Activated naive CD4-positive, alpha-beta T cell treated with anti-CD3 and anti-CD28 coated beads, Interleukin-2, amount 10 ng/mL, durations not matched to agents 7 days and 5 days (primary cell): Measurements from ENCODE around the gene STK40.
A peak's percentile ranks its signal among the peaks of the same experiment; 100 is the strongest.

Source experiments
- CTCF ChIA-PET: fragments of 350-600 bp; sonication (Branson Sonifier 250); formaldehyde crosslinking; loops from one replicate; lab custom pipeline; 2021; ENCODE audit warnings: antibody characterized with exemption; lab: Charles Lee
- DNase-seq: peaks from one replicate; pipeline ENCODE4 v3.0.0-alpha.2; 2020
- H3K27ac Mint-ChIP-seq: one replicate; pipeline ENCODE4 v1.8.0; 2021; ENCODE audit warnings: mild to moderate bottlenecking, moderate library complexity, mixed read lengths
- H3K27me3 Mint-ChIP-seq: one replicate; pipeline ENCODE4 v1.8.0; 2021; ENCODE audit warnings: mild to moderate bottlenecking, mixed read lengths
- H3K36me3 Mint-ChIP-seq: one replicate; pipeline ENCODE4 v1.8.0; 2021; ENCODE audit warnings: mixed read lengths
- H3K4me1 Mint-ChIP-seq: one replicate; pipeline ENCODE4 v1.8.0; 2021; ENCODE audit warnings: mixed read lengths
- H3K4me3 Mint-ChIP-seq: one replicate; pipeline ENCODE4 v1.8.0; 2021; ENCODE audit warnings: mild to moderate bottlenecking, moderate library complexity, mixed read lengths
- H3K9me3 Mint-ChIP-seq: one replicate; pipeline ENCODE4 v1.8.0; 2021; ENCODE audit warnings: mixed read lengths

The STK40 gene

GRCh38 chr1:36354486-36354885 is 31.2 kb downstream of the STK40 start:
- peak overlapping the region; percentile 45 for H3K27ac Mint-ChIP-seq

DNA sequence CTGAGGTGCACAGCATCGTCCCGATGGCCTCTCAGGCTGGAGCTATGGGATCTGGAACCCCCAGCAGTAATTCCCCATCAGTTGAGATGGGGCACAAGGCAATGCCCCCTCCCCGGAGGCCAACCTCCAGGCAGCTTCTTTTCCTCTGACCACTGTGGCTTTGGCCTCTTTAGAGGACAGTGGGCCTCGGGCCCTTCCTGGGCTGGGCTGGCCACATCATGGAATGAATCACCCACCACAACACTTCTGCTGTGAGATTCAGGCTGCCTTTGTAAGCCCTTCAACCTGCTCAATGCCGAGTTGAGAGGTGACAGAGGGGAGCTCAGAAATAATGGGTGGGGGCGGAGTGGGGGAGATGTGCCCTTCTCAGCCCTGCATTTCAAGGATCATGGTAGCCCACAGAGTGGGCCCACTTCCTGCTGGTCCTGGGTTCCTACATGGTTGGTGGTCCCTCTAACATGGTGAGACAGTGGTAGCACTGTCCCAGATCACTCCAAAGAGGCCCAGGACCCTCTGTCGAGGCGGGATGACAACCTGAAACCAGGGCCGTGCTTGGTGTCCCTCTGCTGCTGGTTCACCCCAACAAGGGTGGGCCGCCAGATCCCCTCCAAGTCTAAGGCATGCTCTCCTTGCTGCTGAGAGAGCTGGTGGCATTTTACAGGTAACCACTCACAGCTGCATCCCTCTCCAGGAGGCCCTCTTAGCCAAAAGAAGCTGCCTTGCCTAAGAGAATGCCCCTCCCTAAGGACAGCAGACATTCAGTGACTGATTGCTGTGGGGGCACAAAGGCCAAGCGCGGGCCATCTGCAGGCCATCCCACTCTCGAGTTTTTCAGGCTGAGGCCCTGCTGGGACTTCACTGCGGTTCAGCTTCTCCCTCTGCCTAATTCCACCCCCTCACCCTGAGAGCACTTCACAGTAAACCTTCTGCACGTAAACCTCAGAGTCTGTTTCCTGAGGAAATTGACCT is 32.5 kb downstream of the STK40 start:
- Mint-ChIP-seq H3K36me3 (peaks cover 29% of the 10 kb centered on the region), H3K9me3 (no peaks in the 10 kb centered on the region), H3K4me1 (peaks cover 33% of the 10 kb centered on the region), H3K27me3 (no peaks in the 10 kb centered on the region), H3K4me3 (no peak overlapping the region), H3K27ac (peak overlapping the region; percentile 35)
- no peak for DNase-seq
- CTCF ChIA-PET = interaction anchor here (1.4 to 7.1 kb wide), 4 partner anchors 10 to 67 kb away, joined by 3 to 67 read pairs (median 8); no protein-coding TSS in a partner anchor

More at GRCh38 chr1:36354486-36354885, 31.2 kb downstream of the STK40 start:
- peaks cover 42% of the 10 kb centered on the region for H3K4me1 Mint-ChIP-seq
- H3K4me3 Mint-ChIP-seq = no peak overlapping the region
- CTCF ChIA-PET = interaction anchor here (1.4 to 7.1 kb wide), 4 partner anchors 12 to 65 kb away, joined by 3 to 67 read pairs (median 4); no protein-coding TSS in a partner anchor
- no peaks in the 10 kb centered on the region for H3K9me3 Mint-ChIP-seq
- no peaks in the 10 kb centered on the region for H3K27me3 Mint-ChIP-seq
- DNase-seq = no peak
- peaks cover 32% of the 10 kb centered on the region for H3K36me3 Mint-ChIP-seq

DNA sequence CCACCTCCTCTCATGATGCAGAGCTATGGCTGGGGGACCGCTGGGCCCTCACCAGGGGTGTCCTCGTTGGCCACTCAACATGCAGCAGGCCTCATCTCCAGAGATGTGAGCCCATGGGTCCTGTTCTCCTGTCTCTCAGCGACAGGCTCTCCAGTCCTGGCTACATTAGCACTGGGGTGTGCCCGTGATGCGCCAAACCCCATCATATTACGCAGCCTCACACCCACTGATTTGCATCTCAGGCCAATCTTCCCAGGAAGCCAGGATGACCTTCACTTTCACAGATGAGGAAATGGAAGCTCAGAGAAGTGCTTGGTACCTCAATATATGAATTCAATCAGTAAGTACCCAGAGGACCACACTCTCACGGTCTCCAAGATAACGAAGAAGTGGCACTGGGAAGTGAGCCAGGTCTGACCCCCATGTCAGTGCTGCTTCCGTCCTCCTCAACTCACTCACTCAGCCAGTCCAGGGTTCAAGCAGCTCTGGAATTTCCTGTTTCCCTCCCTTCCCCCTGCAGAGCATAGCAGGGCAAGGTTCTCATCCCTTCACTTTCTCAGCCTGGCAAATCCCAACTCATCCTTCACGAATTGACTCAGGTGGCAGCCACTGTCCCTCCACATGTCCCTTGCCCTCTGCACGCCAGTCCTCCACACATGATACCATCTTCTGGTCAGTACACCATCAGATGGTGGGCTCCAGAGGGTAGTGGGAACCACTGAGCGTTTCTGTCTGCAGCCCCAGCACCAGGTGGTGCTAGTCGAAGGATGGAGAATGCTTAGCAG is 33.4 kb downstream of the STK40 start:
- no peak for DNase-seq
- CTCF ChIA-PET = interaction anchor here (0.7 to 7.1 kb wide), 5 partner anchors 9 to 44 kb away, joined by 3 to 67 read pairs (median 6); no protein-coding TSS in a partner anchor
- Mint-ChIP-seq H3K27ac (peak overlapping the region; percentile 35), H3K36me3 (peaks cover 30% of the 10 kb centered on the region), H3K9me3 (no peaks in the 10 kb centered on the region), H3K4me3 (no peak overlapping the region), H3K27me3 (no peaks in the 10 kb centered on the region), H3K4me1 (peaks cover 32% of the 10 kb centered on the region)

- no peak for DNase-seq
- H3K4me1 Mint-ChIP-seq = peaks cover 32% of the 10 kb centered on the region
- H3K27me3 Mint-ChIP-seq = no peaks in the 10 kb centered on the region
- H3K27ac Mint-ChIP-seq = peak overlapping the region; percentile 73
- no peak overlapping the region for H3K4me3 Mint-ChIP-seq
- no peaks in the 10 kb centered on the region for H3K9me3 Mint-ChIP-seq
- CTCF ChIA-PET = interaction anchor here (0.7 to 7.1 kb wide), 9 partner anchors 9 to 73 kb away, joined by 3 to 67 read pairs (median 5); no protein-coding TSS in a partner anchor
- peaks cover 33% of the 10 kb centered on the region for H3K36me3 Mint-ChIP-seq
Measured at GRCh38 chr1:36351227-36351977, 34.3 kb downstream of the STK40 start.

- H3K9me3 Mint-ChIP-seq = no peaks in the 10 kb centered on the region
- peak overlapping the region; percentile 73 for H3K27ac Mint-ChIP-seq
- peaks cover 32% of the 10 kb centered on the region for H3K4me1 Mint-ChIP-seq
- H3K4me3 Mint-ChIP-seq = no peak overlapping the region
- H3K36me3 Mint-ChIP-seq = peaks cover 36% of the 10 kb centered on the region
- peak; percentile 59 for DNase-seq
- no peaks in the 10 kb centered on the region for H3K27me3 Mint-ChIP-seq
- CTCF ChIA-PET = interaction anchor here (0.7 to 7.1 kb wide), 7 partner anchors 8 to 74 kb away, joined by 3 to 67 read pairs (median 5); no protein-coding TSS in a partner anchor
Measured at GRCh38 chr1:36350659-36351226, 35.0 kb downstream of the STK40 start.

DNA sequence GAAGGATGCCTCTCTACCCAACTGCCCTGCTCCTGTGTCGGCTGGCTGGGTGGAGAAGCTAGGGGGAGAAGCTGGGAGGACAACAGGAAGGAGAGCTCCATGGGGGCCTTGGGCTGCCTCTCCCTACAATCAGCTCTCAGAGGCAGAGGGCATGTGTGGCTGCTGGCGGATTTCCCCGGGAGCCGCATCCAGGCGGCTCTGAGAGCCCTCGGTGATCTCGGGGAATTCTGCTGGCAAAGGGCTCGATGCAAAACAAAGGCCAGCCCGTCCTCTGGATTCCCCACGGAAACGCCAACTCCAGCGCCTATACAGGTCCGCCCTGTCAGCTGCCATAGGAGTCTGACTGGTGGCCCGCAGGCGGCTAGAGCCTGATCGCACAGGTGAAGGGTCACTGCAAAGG is 35.9 kb downstream of the STK40 start:
- Mint-ChIP-seq H3K4me3 (no peak overlapping the region), H3K27ac (no peak overlapping the region), H3K9me3 (no peaks in the 10 kb centered on the region), H3K27me3 (no peaks in the 10 kb centered on the region), H3K4me1 (peaks cover 32% of the 10 kb centered on the region), H3K36me3 (peaks cover 42% of the 10 kb centered on the region)
- CTCF ChIA-PET = interaction anchor here (1.8 to 7.1 kb wide), 2 partner anchors 7 to 18 kb away, joined by 10 to 67 read pairs; no protein-coding TSS in a partner anchor
- DNase-seq = no peak

DNA sequence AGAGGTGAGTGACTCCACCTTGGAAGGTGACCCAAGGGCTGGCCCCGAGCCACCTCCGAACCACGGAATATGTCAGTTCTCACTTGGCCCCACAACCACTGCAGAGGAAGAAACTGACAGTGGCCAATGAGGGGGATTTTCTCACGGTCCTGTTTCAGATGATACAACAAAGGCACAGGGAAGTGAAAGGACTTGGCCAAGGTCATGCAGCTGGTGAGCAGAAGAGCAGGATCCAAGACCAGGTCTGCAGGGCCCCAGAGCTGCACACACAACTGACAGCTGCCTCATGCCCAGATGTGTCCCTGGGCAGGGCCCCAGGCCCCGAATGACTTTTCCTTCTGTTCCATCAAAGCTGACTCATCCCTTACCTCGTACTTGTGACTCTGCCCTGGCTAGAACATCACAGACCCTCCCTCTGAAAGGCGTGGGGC is 36.5 kb downstream of the STK40 start:
- peak overlapping the region; percentile 55 for H3K27ac Mint-ChIP-seq
- no peak for DNase-seq
- no peaks in the 10 kb centered on the region for H3K27me3 Mint-ChIP-seq
- CTCF ChIA-PET = interaction anchor here (7.1 kb wide), 1 partner anchor 19 kb away, joined by 67 read pairs; no protein-coding TSS in a partner anchor
- H3K4me1 Mint-ChIP-seq = peaks cover 31% of the 10 kb centered on the region
- peaks cover 41% of the 10 kb centered on the region for H3K36me3 Mint-ChIP-seq
- no peak overlapping the region for H3K4me3 Mint-ChIP-seq
- H3K9me3 Mint-ChIP-seq = no peaks in the 10 kb centered on the region

GRCh38 chr1:36346741-36347370 is 38.9 kb downstream of the STK40 start:
- H3K9me3 Mint-ChIP-seq = no peaks in the 10 kb centered on the region
- H3K4me3 Mint-ChIP-seq = no peak overlapping the region
- peaks cover 34% of the 10 kb centered on the region for H3K36me3 Mint-ChIP-seq
- H3K27ac Mint-ChIP-seq = peak overlapping the region; percentile 2
- no peak for DNase-seq
- CTCF ChIA-PET = interaction anchor here (2.0 kb wide), 1 partner anchor 73 kb away, joined by 8 read pairs; no protein-coding TSS in a partner anchor
- H3K27me3 Mint-ChIP-seq = no peaks in the 10 kb centered on the region
- peaks cover 19% of the 10 kb centered on the region for H3K4me1 Mint-ChIP-seq

DNA sequence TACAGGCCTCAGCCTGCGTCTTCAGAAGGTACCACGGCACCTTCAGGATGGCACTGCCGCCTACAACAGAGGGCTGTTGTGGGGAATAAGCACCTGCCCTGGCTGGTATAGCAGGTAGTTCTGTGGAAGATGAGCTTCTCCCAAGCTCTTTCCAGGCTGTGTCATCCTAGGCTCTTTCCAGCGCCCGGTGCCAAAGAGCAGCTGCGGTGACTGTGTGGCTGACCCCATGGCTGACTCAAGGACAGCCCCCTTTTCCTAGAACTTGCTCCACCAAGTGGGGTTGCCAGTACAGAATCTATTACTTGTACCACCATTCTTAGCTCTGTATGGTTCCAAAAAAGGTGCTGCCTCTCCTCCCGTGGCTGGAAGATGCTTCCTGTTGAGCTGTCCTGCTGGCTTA is 40.4 kb downstream of the STK40 start:
- CTCF ChIA-PET = interaction anchor here (0.9 to 5.5 kb wide), 5 partner anchors 23 to 78 kb away, joined by 3 to 83 read pairs (median 6); no protein-coding TSS in a partner anchor
- no peaks in the 10 kb centered on the region for H3K27me3 Mint-ChIP-seq
- DNase-seq = no peak
- no peaks in the 10 kb centered on the region for H3K9me3 Mint-ChIP-seq
- H3K4me1 Mint-ChIP-seq = peaks cover 6% of the 10 kb centered on the region
- no peak overlapping the region for H3K27ac Mint-ChIP-seq
- H3K4me3 Mint-ChIP-seq = no peak overlapping the region
- H3K36me3 Mint-ChIP-seq = peaks cover 38% of the 10 kb centered on the region

- no peak overlapping the region for H3K4me3 Mint-ChIP-seq
- DNase-seq = no peak
- peak overlapping the region; percentile 33 for H3K27ac Mint-ChIP-seq
- peaks cover 41% of the 10 kb centered on the region for H3K36me3 Mint-ChIP-seq
- peaks cover 5% of the 10 kb centered on the region for H3K4me1 Mint-ChIP-seq
- no peaks in the 10 kb centered on the region for H3K27me3 Mint-ChIP-seq
- H3K9me3 Mint-ChIP-seq = no peaks in the 10 kb centered on the region
- CTCF ChIA-PET = interaction anchor here (5.5 kb wide), 1 partner anchor 24 kb away, joined by 83 read pairs; no protein-coding TSS in a partner anchor
Measured at GRCh38 chr1:36344395-36344680, 41.4 kb downstream of the STK40 start.

DNA sequence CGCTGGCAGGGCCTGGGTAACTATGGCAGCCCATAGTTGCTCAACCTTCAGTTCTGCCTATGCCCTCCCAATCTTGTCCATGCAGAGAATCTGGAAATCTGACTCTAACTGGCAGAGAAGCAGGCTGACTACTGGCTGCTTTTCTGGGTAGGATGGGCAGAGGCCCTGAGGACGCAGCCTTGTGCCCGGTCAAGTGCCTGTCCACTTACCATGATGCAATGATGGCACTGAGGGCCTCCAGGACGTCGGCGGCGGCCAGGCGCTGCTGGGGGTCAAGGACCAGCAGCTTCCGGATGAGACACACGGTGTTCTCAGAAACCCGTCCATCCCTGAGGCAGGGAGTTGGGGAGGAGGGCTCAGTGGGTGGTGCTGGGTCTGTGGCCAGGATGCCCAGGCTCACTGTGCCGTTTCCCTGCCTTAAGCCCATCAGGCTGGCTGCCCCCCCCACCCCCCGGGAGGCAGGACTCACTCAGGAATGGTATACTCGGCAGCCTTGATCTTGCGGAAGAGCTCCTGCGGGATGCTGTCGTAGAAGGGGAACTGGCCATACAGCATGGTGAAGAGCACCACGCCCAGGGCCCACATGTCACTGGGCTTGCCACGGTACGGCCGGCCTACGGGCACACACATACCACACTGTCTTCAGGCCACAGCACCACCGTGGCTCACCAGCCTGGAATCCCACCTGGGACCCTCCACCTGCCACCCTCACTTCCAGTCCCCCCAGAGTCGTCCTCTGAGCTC is 41.9 kb downstream of the STK40 start:
- CTCF ChIA-PET = interaction anchor here (0.5 to 5.5 kb wide), 9 partner anchors 9 to 110 kb away, joined by 4 to 83 read pairs (median 10); partner anchors contain the start of gene LSM10
- Mint-ChIP-seq H3K4me1 (peaks cover 10% of the 10 kb centered on the region), H3K9me3 (no peaks in the 10 kb centered on the region), H3K36me3 (peaks cover 44% of the 10 kb centered on the region), H3K27me3 (no peaks in the 10 kb centered on the region), H3K27ac (peak overlapping the region; percentile 33), H3K4me3 (no peak overlapping the region)
- DNase-seq = no peak
